ENCODE results near the gene PTPRF.

- TF ChIP-seq, protein P1, sequence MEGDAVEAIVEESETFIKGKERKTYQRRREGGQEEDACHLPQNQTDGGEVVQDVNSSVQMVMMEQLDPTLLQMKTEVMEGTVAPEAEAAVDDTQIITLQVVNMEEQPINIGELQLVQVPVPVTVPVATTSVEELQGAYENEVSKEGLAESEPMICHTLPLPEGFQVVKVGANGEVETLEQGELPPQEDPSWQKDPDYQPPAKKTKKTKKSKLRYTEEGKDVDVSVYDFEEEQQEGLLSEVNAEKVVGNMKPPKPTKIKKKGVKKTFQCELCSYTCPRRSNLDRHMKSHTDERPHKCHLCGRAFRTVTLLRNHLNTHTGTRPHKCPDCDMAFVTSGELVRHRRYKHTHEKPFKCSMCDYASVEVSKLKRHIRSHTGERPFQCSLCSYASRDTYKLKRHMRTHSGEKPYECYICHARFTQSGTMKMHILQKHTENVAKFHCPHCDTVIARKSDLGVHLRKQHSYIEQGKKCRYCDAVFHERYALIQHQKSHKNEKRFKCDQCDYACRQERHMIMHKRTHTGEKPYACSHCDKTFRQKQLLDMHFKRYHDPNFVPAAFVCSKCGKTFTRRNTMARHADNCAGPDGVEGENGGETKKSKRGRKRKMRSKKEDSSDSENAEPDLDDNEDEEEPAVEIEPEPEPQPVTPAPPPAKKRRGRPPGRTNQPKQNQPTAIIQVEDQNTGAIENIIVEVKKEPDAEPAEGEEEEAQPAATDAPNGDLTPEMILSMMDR (IDR thresholded peaks at IDR 0.05), result no peak
- TF ChIP-seq POLR2A (IDR thresholded peaks at IDR 0.05), result no peak
Observed at GRCh38 chr1:43499898-43500297, 30.8 kb upstream of the PTPRF start.

Data from lower leg skin (tissue), 3 donors.